Heart right ventricle (tissue), 16 donors: ENCODE measurements around the gene DNAJC30. TPM values are rescaled to one million over a fixed set of nuclear protein-coding genes. Genes with fewer than 3 reads are reported as not detected.

Experiments used
- ATAC-seq, 8 donors: fragments of 200-7000 bp; cut with Tn5 transposase; one replicate each; pipeline ENCODE4 v1.9.1; 2020; ENCODE audit warnings: mild to moderate bottlenecking in 8 of 8, moderate library complexity in 8 of 8, moderate number of reproducible peaks in 1 of 8
- DNase-seq, 2 donors: peaks; one replicate each; pipeline ENCODE4 v3.0.0-alpha.2; 2020
- H3K27ac ChIP-seq, 10 donors: fragments of 200-600 bp; sonication (generic) in 2 of 10; one replicate each; pipeline versions ENCODE4 v1.5.0 to v1.8.0; 2020 to 2022; ENCODE audit warnings: mild to moderate bottlenecking in 3 of 10
- H3K27me3 ChIP-seq, 7 donors: fragments of 200-600 bp; one replicate each; pipeline ENCODE4 v1.8.0; 2021 to 2022; ENCODE audit warnings: mild to moderate bottlenecking in 2 of 7
- H3K36me3 ChIP-seq, 9 donors: fragments of 200-600 bp; sonication (generic) in 1 of 9; one replicate each; pipeline versions ENCODE4 v1.5.0 to v1.8.0; 2020 to 2022; ENCODE audit warnings: mild to moderate bottlenecking in 2 of 9
- H3K4me1 ChIP-seq, 9 donors: fragments of 200-600 bp; sonication (generic) in 1 of 9; one replicate each; pipeline versions ENCODE4 v1.5.0 to v1.8.0; 2020 to 2022; ENCODE audit warnings: mild to moderate bottlenecking in 4 of 9
- H3K4me3 ChIP-seq, 10 donors: fragments of 200-600 bp; sonication (generic) in 2 of 10; one replicate each; pipeline versions ENCODE4 v1.5.0 to v1.8.0; 2020 to 2022; ENCODE audit warnings: mild to moderate bottlenecking in 7 of 10, moderate library complexity in 2 of 10
- H3K9me3 ChIP-seq, 11 donors: fragments of 200-600 bp in 10 of 11; sonication (generic) in 2 of 11; one replicate each; pipeline versions ENCODE4 v1.5.0 to v1.8.0; 2013 to 2022; ENCODE audit warnings: mild to moderate bottlenecking in 2 of 11, control low read depth in 1 of 11, moderate library complexity in 1 of 11
- CTCF ChIP-seq, 9 donors: fragments of 200-600 bp; sonication (generic) in 2 of 9; IDR thresholded peaks; one replicate each; pipeline versions ENCODE4 v1.5.0 to v1.8.0; 2021 to 2022; ENCODE audit warnings: antibody characterized with exemption in 9 of 9, mild to moderate bottlenecking in 5 of 9, moderate library complexity in 1 of 9
- WGBS, 2 donors: extraction: QIAGEN DNeasy Blood & Tissue Kit; methylation state at CpG; one replicate each; pipeline ENCODE4 v1.1.7; 2013; ENCODE audit warnings: inconsistent platforms in 1 of 2; 5-methylcytosine and 5-hydroxymethylcytosine counted together
- intact Hi-C, 10 donors: fragments of 100-400 bp; cut with DNase I; formaldehyde crosslinking; loops; one replicate each; pipeline versions ENCODE4 v1.11.1 to v1.14.2; 2022
- polyA plus RNA-seq, 2 donors: library from polyadenylated mRNA; stranded (reverse); fragments of 200-250 nt; gene quantifications; one replicate each; pipeline ENCODE4 v1.2.3, GENCODE V29; 2013
- total RNA-seq, 10 donors: library from RNA; stranded (reverse); fragmentation: NEBNext Ultra II Directional in 3 of 10; extraction: Animal tissue kit (Norgen Biotek cat#: 25700) in 3 of 10; gene quantifications; one replicate each; pipeline versions ENCODE4 v1.2.1 to v1.2.4, GENCODE V29; 2021 to 2023
- donor health status: Arrhythmogenic right ventricular cardiomyopathy.
- donor health status: ischemic (EF 13 %, LVEDD 7.1; RV severe dilation, severe dysfunction).
- donor health status: healthy with polysubstance abuse.
- donor health status: DM: no; HTN: yes; CAD: no.
- donor health status: DM: no; HTN: no; CAD: no.
- donor health status: ischemic (EF 25% LVEDD 6.9; RV normal size, moderate dysfunction).
- donor health status: ischemic (EF 25% LVEDD 5.7; RV mildly dilated, moderate dysfunction).
- donor health status: healthy.
- donor health status: DM: yes; HTN: yes; CAD: no.
- donor health status: Ischemic cardiomyopathy.
- donor health status: ischemic (EF 35%, LVEDD 5.7; RV mildly dilated, moderate dysfunction).
- donor health status: nonischemic (EF 11% LVEDD 7.7; RV severe dilation, severe dysfunction).
- donor health status: DM: yes; HTN: yes; CAD: no.
- donor health status: PGD.
- donor health status: ischemic (EF 29% LVEDD 5.4; RV normal size, mild dysfunction).
- donor health status: nonischemic (EF 23%, LVEDD 6.1; RV moderate dilation, normal function).

DNAJC30 gene
- total and polyA plus RNA-seq, 12 donors = 9.1 to 20.8 (median 15.4) TPM

- DNase-seq (no peak), ATAC-seq (no peak)
- intact Hi-C loops = loop anchor here in 2 of 10 donors (5.0 to 10.0 kb wide), 2 partner anchors 64 to 121 kb away; partner anchors contain the start of gene VPS37D (in 1 of the 2)
- H3K9me3 ChIP-seq = no peaks in the 10 kb centered on the region
- no peak overlapping the region for H3K4me3 ChIP-seq
- peaks cover 0 to 31% (median 5%) of the 10 kb centered on the region in 7 donors for H3K27me3 ChIP-seq
- WGBS, 2 donors = 67% methylated on average over 5 of the region's 5 CpGs
- H3K36me3 ChIP-seq = no peaks in the 10 kb centered on the region
- no peak overlapping the region for H3K27ac ChIP-seq
- no peaks in the 10 kb centered on the region for H3K4me1 ChIP-seq
- TF ChIP-seq CTCF (IDR thresholded peaks at IDR 0.05) = no peak
Measured at GRCh38 chr7:73728551-73728950, 45.3 kb upstream of the DNAJC30 start.

GRCh38 chr7:73727952-73728351 lies 44.7 kb upstream of the DNAJC30 start:
- 65 to 72% methylated on average over 3 of the region's 3 CpGs for WGBS, 2 donors

GRCh38 chr7:73726083-73726466 lies 42.8 kb upstream of the DNAJC30 start:
- peaks cover 0 to 40% (median 5%) of the 10 kb centered on the region in 7 donors for H3K27me3 ChIP-seq
- DNase-seq = no peak
- WGBS, 2 donors = 45 to 52% methylated on average over 1 of the region's 1 CpG
- peaks cover 0 to 10% (median 0%) of the 10 kb centered on the region in 9 donors for H3K4me1 ChIP-seq
- no peak overlapping the region for H3K27ac ChIP-seq
- peak in 2 of 9 donors; percentile 4 to 5 for TF ChIP-seq CTCF (IDR thresholded peaks at IDR 0.05)
- intact Hi-C loops = loop anchor here in 2 of 10 donors (5.0 to 10.0 kb wide), 2 partner anchors 61 to 119 kb away; partner anchors contain the start of gene VPS37D (in 1 of the 2)
- H3K36me3 ChIP-seq = no peaks in the 10 kb centered on the region
- peak in 1 of 8 donors; percentile 12 for ATAC-seq
- H3K9me3 ChIP-seq = no peaks in the 10 kb centered on the region
- H3K4me3 ChIP-seq = no peak overlapping the region

More at GRCh38 chr7:73727952-73728351, 44.7 kb upstream of the DNAJC30 start:
- no peaks in the 10 kb centered on the region for H3K36me3 ChIP-seq
- H3K9me3 ChIP-seq = no peaks in the 10 kb centered on the region
- H3K4me3 ChIP-seq = no peak overlapping the region
- DNase-seq (no peak), ATAC-seq (no peak)
- peaks cover 0 to 31% (median 5%) of the 10 kb centered on the region in 7 donors for H3K27me3 ChIP-seq
- no peaks in the 10 kb centered on the region for H3K4me1 ChIP-seq
- H3K27ac ChIP-seq = no peak overlapping the region
- intact Hi-C loops = loop anchor here in 2 of 10 donors (5.0 to 10.0 kb wide), 2 partner anchors 63 to 121 kb away; partner anchors contain the start of gene VPS37D (in 1 of the 2)
- TF ChIP-seq CTCF (IDR thresholded peaks at IDR 0.05) = no peak

GRCh38 chr7:73723813-73724212 lies 40.6 kb upstream of the DNAJC30 start:
- no peaks in the 10 kb centered on the region for H3K36me3 ChIP-seq
- no peak for TF ChIP-seq CTCF (IDR thresholded peaks at IDR 0.05)
- peaks cover 0 to 22% (median 6%) of the 10 kb centered on the region in 9 donors for H3K4me1 ChIP-seq
- intact Hi-C loops = loop anchor here in 5 of 10 donors (2.0 to 10.0 kb wide), 2 partner anchors 59 to 117 kb away; partner anchors contain the start of gene VPS37D (in 1 of the 5)
- 90 to 91% methylated on average over 3 of the region's 3 CpGs for WGBS, 2 donors
- H3K9me3 ChIP-seq = no peaks in the 10 kb centered on the region
- DNase-seq (no peak), ATAC-seq (no peak)
- peaks cover 0 to 55% (median 5%) of the 10 kb centered on the region in 7 donors for H3K27me3 ChIP-seq
- H3K27ac ChIP-seq = no peak overlapping the region
- H3K4me3 ChIP-seq = no peak overlapping the region
